Measurements from ENCODE around the gene SHISAL2B.

The SHISAL2B gene

GRCh38 chr5:64744914-64745313 lies 54.6 kb downstream of the SHISAL2B start:
- H3K27ac ChIP-seq (ENCODE audit: low read depth, low read length), result no peak overlapping the region
- H3K36me3 ChIP-seq (ENCODE audit: control insufficient read depth in 1 of 2, insufficient read depth in 2 of 2, low read length in 2 of 2), result peaks cover 0 to 11% of the 10 kb centered on the region in 2 donors
- no peaks in the 10 kb centered on the region for H3K27me3 ChIP-seq (ENCODE audit: control insufficient read depth in 1 of 2, insufficient read depth in 2 of 2, low read length in 2 of 2)
- H3K4me3 ChIP-seq (ENCODE audit: low read depth in 1 of 2, low read length in 2 of 2), result no peak overlapping the region
- H3K4me1 ChIP-seq (ENCODE audit: control insufficient read depth in 1 of 2, insufficient read depth in 2 of 2, low read length in 2 of 2), result no peaks in the 10 kb centered on the region
- no peaks in the 10 kb centered on the region for H3K9me3 ChIP-seq (ENCODE audit: control insufficient read depth in 1 of 2, low read length in 2 of 2)
- no peak overlapping the region for H3K9ac ChIP-seq (ENCODE audit: low read depth in 1 of 2, low read length in 2 of 2)

- H3K9ac ChIP-seq (ENCODE audit: low read depth in 1 of 2, low read length in 2 of 2), result no peak overlapping the region
Measured at GRCh38 chr5:64746446-64746845, 56.1 kb downstream of the SHISAL2B start.

GRCh38 chr5:64749385-64749784 lies 59.1 kb downstream of the SHISAL2B start:
- no peaks in the 10 kb centered on the region for H3K4me1 ChIP-seq (ENCODE audit: control insufficient read depth in 1 of 2, insufficient read depth in 2 of 2, low read length in 2 of 2)
- H3K4me3 ChIP-seq (ENCODE audit: low read depth in 1 of 2, low read length in 2 of 2), result no peak overlapping the region
- H3K27me3 ChIP-seq (ENCODE audit: control insufficient read depth in 1 of 2, insufficient read depth in 2 of 2, low read length in 2 of 2), result no peaks in the 10 kb centered on the region

More at GRCh38 chr5:64746446-64746845, 56.1 kb downstream of the SHISAL2B start:
- H3K4me3 ChIP-seq (ENCODE audit: low read depth in 1 of 2, low read length in 2 of 2), result no peak overlapping the region
- no peaks in the 10 kb centered on the region for H3K9me3 ChIP-seq (ENCODE audit: control insufficient read depth in 1 of 2, low read length in 2 of 2)
- H3K27ac ChIP-seq (ENCODE audit: low read depth, low read length), result no peak overlapping the region
- H3K27me3 ChIP-seq (ENCODE audit: control insufficient read depth in 1 of 2, insufficient read depth in 2 of 2, low read length in 2 of 2), result no peaks in the 10 kb centered on the region
- no peaks in the 10 kb centered on the region for H3K36me3 ChIP-seq (ENCODE audit: control insufficient read depth in 1 of 2, insufficient read depth in 2 of 2, low read length in 2 of 2)
- H3K4me1 ChIP-seq (ENCODE audit: control insufficient read depth in 1 of 2, insufficient read depth in 2 of 2, low read length in 2 of 2), result no peaks in the 10 kb centered on the region

GRCh38 chr5:64754066-64754465 lies 63.8 kb downstream of the SHISAL2B start:
- Histone ChIP-seq H3K9ac (ENCODE audit: low read depth in 1 of 2, low read length in 2 of 2) (no peak overlapping the region), H3K27ac (ENCODE audit: low read depth, low read length) (no peak overlapping the region), H3K27me3 (ENCODE audit: control insufficient read depth in 1 of 2, insufficient read depth in 2 of 2, low read length in 2 of 2) (no peaks in the 10 kb centered on the region), H3K36me3 (ENCODE audit: control insufficient read depth in 1 of 2, insufficient read depth in 2 of 2, low read length in 2 of 2) (peaks cover 0 to 5% of the 10 kb centered on the region in 2 donors), H3K4me1 (ENCODE audit: control insufficient read depth in 1 of 2, insufficient read depth in 2 of 2, low read length in 2 of 2) (no peaks in the 10 kb centered on the region), H3K4me3 (ENCODE audit: low read depth in 1 of 2, low read length in 2 of 2) (no peak overlapping the region), H3K9me3 (ENCODE audit: control insufficient read depth in 1 of 2, low read length in 2 of 2) (no peaks in the 10 kb centered on the region)

More at GRCh38 chr5:64749385-64749784, 59.1 kb downstream of the SHISAL2B start:
- Histone ChIP-seq H3K36me3 (ENCODE audit: control insufficient read depth in 1 of 2, insufficient read depth in 2 of 2, low read length in 2 of 2) (peaks cover 0 to 5% of the 10 kb centered on the region in 2 donors), H3K27ac (ENCODE audit: low read depth, low read length) (no peak overlapping the region), H3K9ac (ENCODE audit: low read depth in 1 of 2, low read length in 2 of 2) (no peak overlapping the region), H3K9me3 (ENCODE audit: control insufficient read depth in 1 of 2, low read length in 2 of 2) (no peaks in the 10 kb centered on the region)

GRCh38 chr5:64758901-64759300 lies 68.6 kb downstream of the SHISAL2B start:
- no peaks in the 10 kb centered on the region for H3K9me3 ChIP-seq (ENCODE audit: control insufficient read depth in 1 of 2, low read length in 2 of 2)
- no peak overlapping the region for H3K27ac ChIP-seq (ENCODE audit: low read depth, low read length)
- no peaks in the 10 kb centered on the region for H3K27me3 ChIP-seq (ENCODE audit: control insufficient read depth in 1 of 2, insufficient read depth in 2 of 2, low read length in 2 of 2)
- no peaks in the 10 kb centered on the region for H3K4me1 ChIP-seq (ENCODE audit: control insufficient read depth in 1 of 2, insufficient read depth in 2 of 2, low read length in 2 of 2)
- H3K4me3 ChIP-seq (ENCODE audit: low read depth in 1 of 2, low read length in 2 of 2), result no peak overlapping the region
- peaks cover 3 to 5% of the 10 kb centered on the region in 2 donors for H3K36me3 ChIP-seq (ENCODE audit: control insufficient read depth in 1 of 2, insufficient read depth in 2 of 2, low read length in 2 of 2)
- H3K9ac ChIP-seq (ENCODE audit: low read depth in 1 of 2, low read length in 2 of 2), result no peak overlapping the region

GRCh38 chr5:64759960-64760660 lies 69.8 kb downstream of the SHISAL2B start:
- peaks cover 3% of the 10 kb centered on the region in 2 donors for H3K36me3 ChIP-seq (ENCODE audit: control insufficient read depth in 1 of 2, insufficient read depth in 2 of 2, low read length in 2 of 2)
- H3K9me3 ChIP-seq (ENCODE audit: control insufficient read depth in 1 of 2, low read length in 2 of 2), result no peaks in the 10 kb centered on the region
- H3K4me1 ChIP-seq (ENCODE audit: control insufficient read depth in 1 of 2, insufficient read depth in 2 of 2, low read length in 2 of 2), result peaks cover 0 to 1% of the 10 kb centered on the region in 2 donors
- no peak overlapping the region for H3K27ac ChIP-seq (ENCODE audit: low read depth, low read length)
- no peak overlapping the region for H3K9ac ChIP-seq (ENCODE audit: low read depth in 1 of 2, low read length in 2 of 2)
- no peaks in the 10 kb centered on the region for H3K27me3 ChIP-seq (ENCODE audit: control insufficient read depth in 1 of 2, insufficient read depth in 2 of 2, low read length in 2 of 2)
- H3K4me3 ChIP-seq (ENCODE audit: low read depth in 1 of 2, low read length in 2 of 2), result no peak overlapping the region

GRCh38 chr5:64763948-64764503 lies 73.7 kb downstream of the SHISAL2B start:
- no peak overlapping the region for H3K9ac ChIP-seq (ENCODE audit: low read depth in 1 of 2, low read length in 2 of 2)
- H3K4me1 ChIP-seq (ENCODE audit: control insufficient read depth in 1 of 2, insufficient read depth in 2 of 2, low read length in 2 of 2), result peaks cover 26 to 30% of the 10 kb centered on the region in 2 donors
- H3K4me3 ChIP-seq (ENCODE audit: low read depth in 1 of 2, low read length in 2 of 2), result no peak overlapping the region
- no peaks in the 10 kb centered on the region for H3K9me3 ChIP-seq (ENCODE audit: control insufficient read depth in 1 of 2, low read length in 2 of 2)
- H3K27me3 ChIP-seq (ENCODE audit: control insufficient read depth in 1 of 2, insufficient read depth in 2 of 2, low read length in 2 of 2), result no peaks in the 10 kb centered on the region
- H3K36me3 ChIP-seq (ENCODE audit: control insufficient read depth in 1 of 2, insufficient read depth in 2 of 2, low read length in 2 of 2), result peaks cover 3% of the 10 kb centered on the region in 2 donors
- no peak overlapping the region for H3K27ac ChIP-seq (ENCODE audit: low read depth, low read length)

GRCh38 chr5:64765804-64766504 lies 75.7 kb downstream of the SHISAL2B start:
- Histone ChIP-seq H3K4me1 (ENCODE audit: control insufficient read depth in 1 of 2, insufficient read depth in 2 of 2, low read length in 2 of 2) (peaks cover 35 to 41% of the 10 kb centered on the region in 2 donors), H3K9me3 (ENCODE audit: control insufficient read depth in 1 of 2, low read length in 2 of 2) (no peaks in the 10 kb centered on the region), H3K27ac (ENCODE audit: low read depth, low read length) (no peak overlapping the region), H3K36me3 (ENCODE audit: control insufficient read depth in 1 of 2, insufficient read depth in 2 of 2, low read length in 2 of 2) (peaks cover 0 to 3% of the 10 kb centered on the region in 2 donors), H3K9ac (ENCODE audit: low read depth in 1 of 2, low read length in 2 of 2) (no peak overlapping the region), H3K4me3 (ENCODE audit: low read depth in 1 of 2, low read length in 2 of 2) (peak overlapping the region in 1 of 2 donors; percentile 26), H3K27me3 (ENCODE audit: control insufficient read depth in 1 of 2, insufficient read depth in 2 of 2, low read length in 2 of 2) (no peaks in the 10 kb centered on the region)

- Histone ChIP-seq H3K9me3 (ENCODE audit: control insufficient read depth in 1 of 2, low read length in 2 of 2) (no peaks in the 10 kb centered on the region), H3K9ac (ENCODE audit: low read depth in 1 of 2, low read length in 2 of 2) (peak overlapping the region in 1 of 2 donors; percentile 12), H3K4me3 (ENCODE audit: low read depth in 1 of 2, low read length in 2 of 2) (peak overlapping the region; percentile 99), H3K27ac (ENCODE audit: low read depth, low read length) (no peak overlapping the region), H3K27me3 (ENCODE audit: control insufficient read depth in 1 of 2, insufficient read depth in 2 of 2, low read length in 2 of 2) (no peaks in the 10 kb centered on the region), H3K36me3 (ENCODE audit: control insufficient read depth in 1 of 2, insufficient read depth in 2 of 2, low read length in 2 of 2) (no peaks in the 10 kb centered on the region), H3K4me1 (ENCODE audit: control insufficient read depth in 1 of 2, insufficient read depth in 2 of 2, low read length in 2 of 2) (peaks cover 35 to 41% of the 10 kb centered on the region in 2 donors)
Measured at GRCh38 chr5:64766941-64767340, 76.6 kb downstream of the SHISAL2B start.
